ENCODE measurements around the gene EBF3.

GRCh38 chr10:129869596-129870473 lies 94.2 kb downstream of the EBF3 start:
- TF ChIP-seq CTCF (conservative IDR thresholded peaks at IDR 0.05 in 1 of 2, IDR thresholded peaks at IDR 0.05 in 1 of 2; ENCODE audit: extremely low read depth in 1 of 2, insufficient read depth in 1 of 2, low read depth in 1 of 2, low read length in 2 of 2) (no peak), EZH2 (IDR thresholded peaks at IDR 0.05; ENCODE audit: borderline replicate concordance, low read length) (no peak)

All from mammary epithelial cell (primary cell).